NOMO-1 (cell line): ENCODE data around the gene RBM38.

ENCODE experiments used
- DNase-seq, 2 experiments: peaks; one replicate each; lab custom pipeline; 2025; ENCODE audit not compliant: unreplicated experiment in 2 of 2; lab: John Stamatoyannopoulos, UW

The RBM38 gene

DNA sequence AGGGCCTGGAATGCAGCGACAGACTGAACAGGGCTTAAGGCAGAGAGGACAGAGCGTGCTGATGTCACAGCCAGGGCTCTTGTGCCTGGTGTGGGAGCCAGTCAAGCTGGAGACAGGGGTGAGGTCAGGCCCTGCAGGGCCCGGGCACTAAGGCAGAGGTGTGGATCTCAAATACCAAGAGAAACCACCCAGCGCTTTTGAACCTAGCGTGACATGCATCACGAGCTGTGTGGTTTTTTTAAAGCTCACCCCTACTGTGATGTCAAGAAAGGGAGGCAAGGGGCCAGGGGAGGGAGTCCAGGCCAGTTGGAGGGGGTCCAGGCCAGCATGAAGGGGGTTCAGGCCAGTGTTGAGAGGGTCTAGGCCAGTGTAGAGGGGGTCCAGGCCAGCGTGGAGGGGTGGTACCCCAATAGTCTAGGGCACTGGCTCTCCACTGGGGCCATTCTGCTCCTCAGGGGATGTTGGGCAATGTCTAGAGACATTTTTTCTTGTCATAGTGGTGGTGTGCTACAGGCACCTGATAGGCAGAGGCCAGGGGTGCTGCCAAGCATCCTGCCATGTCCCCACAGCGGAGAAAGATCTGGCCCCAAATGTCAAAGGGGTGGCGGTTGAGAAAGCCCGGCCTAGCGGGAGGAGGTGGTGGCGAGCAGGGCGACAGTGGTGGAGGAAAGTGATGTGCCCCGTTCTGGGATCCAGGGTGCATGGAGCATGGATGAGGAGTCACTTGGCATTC is 42.6 kb downstream of the RBM38 start:
- no peak for DNase-seq

GRCh38 chr20:57434390-57434700 is 43.1 kb downstream of the RBM38 start:
- no peak for DNase-seq

DNA sequence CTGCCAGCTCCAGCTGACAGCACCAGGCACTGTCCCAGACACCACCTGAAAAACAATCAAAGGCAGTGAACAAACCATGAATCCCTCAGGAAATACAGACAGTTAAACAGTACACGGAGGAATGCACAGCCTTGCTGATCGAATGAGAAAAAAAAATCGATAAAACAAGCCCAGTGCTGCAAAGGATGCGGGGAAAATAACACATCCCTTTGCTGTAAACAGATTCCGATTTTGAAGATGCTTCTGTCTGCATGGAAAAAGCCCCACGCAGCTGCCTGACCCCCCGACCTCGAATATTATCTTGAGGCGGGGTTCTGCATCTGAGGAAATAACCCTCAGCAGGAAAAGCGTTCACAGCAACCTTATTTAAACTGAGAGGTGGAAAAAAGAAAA is 43.9 kb downstream of the RBM38 start:
- no peak for DNase-seq

DNA sequence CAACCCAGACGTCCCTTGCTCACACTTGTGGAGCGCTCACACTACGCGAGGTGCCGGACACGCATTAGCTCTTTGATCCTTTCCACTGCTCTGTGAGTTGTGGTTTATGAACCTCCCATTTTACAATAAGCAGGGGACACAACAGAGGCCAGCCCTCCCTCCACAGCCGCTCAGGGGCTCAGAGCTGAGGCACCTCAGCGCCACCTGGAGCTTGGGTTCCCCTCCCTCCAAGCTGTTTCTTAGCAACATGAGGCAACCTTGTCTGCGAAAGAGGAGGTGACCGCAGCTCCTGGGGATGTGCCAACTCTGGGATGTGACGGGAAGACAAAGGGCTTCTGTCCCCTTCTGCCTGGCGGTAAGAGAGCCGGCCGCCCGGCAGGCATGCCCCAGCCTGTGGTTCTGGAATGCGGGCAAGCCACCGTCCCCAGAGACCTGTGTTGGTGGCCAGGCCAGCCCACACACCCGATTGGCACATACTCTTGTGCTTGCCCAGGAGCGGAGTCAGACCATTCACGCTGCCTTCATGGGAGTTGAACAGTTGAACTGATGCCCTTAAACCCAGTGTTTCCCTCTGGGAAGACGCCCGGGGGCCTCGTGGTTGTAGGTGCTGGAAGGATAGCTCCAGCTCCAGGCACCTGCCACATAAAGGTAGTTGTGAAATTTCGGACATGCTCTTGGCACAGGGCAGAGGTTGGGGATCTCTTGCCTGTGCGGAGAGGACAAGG is 44.5 kb downstream of the RBM38 start:
- peak; percentile 75 to 77 for DNase-seq

DNA sequence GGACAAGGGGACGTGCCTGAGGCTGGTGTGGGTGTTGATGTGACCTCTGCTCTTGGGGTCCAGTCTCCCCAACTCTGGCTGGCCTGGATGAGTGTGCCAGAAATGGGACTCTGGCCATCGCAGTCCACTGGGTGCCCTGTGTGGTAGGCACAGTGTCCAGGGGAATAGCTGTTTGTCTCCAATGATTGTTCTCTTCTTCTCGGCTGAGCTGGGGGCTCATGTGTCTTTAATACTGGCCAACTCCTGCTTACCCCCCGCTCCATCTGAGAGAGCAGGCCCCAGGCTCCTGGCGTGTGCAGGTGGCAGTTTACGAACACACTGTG is 45.0 kb downstream of the RBM38 start:
- DNase-seq: no peak

DNA sequence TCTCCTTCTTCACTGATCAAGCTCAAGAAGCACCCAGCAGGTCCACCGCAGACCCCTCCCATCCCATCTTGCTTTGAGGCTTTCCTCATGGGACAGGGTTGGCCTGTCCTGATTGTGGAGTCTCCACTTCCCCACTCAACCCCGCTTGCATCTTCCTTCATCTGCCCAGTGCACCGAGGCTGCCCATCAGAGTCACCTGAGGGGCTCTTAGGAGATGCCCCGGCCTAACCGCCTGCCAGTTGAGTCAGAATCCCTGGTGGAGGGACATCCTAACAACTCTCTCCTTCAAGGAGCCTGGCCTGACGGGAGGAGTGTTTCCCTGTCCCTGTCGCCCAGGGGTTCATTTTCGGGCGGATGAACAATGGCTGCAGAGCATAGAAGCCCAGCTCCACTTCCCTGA is 46.1 kb downstream of the RBM38 start:
- no peak for DNase-seq

DNA sequence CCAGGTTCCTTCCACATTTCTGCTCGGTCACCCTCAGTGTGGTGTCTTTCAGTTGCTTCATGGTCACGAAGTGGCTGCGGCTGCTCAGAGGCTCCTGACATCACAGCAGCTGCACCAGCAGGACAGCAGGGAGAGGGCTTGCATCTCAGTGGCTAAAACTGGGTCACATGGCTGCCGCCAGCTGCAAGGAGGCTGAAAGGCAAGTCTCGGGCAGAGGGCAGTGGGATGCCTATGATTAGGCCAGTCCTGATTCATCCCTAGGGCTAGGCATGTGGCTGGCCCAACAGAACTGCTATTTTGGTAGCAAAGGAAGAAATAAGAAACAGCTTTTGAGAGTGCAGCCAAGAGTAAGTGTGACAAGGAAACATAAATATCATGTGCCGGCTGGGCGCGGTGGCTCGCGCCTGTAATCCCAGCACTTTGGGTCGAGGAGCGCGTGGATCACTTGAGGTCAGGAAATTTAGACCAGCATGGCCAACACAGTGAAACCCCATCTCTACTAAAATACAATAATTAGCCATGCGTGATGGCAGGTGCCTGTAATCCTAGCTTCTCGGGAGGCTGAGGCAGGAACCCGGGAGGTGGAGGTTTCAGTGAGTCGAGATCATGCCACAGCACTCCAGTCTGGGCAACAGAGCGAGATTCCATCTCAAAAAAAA is 46.6 kb downstream of the RBM38 start:
- DNase-seq: no peak

DNA sequence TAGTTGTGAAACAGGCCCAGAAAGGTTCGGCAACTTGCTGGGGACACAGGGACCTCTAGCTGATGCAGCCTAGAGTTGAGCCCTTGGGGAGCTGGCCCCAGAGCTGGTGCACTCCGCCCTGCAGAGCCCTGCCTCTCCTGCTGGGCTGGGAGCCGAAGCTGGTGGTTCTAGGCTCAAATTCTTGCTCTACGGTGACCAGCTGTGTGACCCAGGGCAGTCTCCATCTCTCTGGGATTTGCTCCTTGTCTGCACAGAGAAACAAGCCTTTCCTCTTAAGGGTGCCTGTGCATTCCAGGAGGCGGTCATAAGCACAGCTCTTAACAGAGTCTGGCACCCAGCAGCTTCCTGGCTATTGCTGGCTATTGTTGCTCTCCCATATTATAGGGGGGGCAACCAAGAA is 47.4 kb downstream of the RBM38 start:
- no peak for DNase-seq

GRCh38 chr20:57439432-57439831 is 48.2 kb downstream of the RBM38 start:
- no peak for DNase-seq

DNA sequence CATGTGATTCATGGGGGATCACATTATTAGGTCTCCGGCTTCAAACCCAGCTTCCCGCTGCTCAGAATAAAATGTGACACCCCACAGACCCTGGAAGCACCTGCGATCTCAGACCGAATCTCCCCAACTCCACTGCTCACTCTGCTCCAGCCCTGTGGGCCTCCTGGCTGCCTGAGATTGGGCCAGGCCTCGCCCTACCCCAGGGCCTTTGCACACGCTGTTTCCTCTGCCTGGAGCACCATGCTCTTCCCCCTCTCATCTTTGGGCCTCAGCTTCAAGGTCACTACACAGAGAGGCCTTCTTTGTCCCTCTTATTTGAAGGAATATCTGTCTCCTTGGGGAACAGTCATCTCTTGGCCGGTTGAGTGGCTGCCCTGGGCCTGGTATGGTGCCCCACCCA is 48.8 kb downstream of the RBM38 start:
- DNase-seq: no peak

GRCh38 chr20:57440678-57441509 is 49.7 kb downstream of the RBM38 start:
- no peak for DNase-seq

DNA sequence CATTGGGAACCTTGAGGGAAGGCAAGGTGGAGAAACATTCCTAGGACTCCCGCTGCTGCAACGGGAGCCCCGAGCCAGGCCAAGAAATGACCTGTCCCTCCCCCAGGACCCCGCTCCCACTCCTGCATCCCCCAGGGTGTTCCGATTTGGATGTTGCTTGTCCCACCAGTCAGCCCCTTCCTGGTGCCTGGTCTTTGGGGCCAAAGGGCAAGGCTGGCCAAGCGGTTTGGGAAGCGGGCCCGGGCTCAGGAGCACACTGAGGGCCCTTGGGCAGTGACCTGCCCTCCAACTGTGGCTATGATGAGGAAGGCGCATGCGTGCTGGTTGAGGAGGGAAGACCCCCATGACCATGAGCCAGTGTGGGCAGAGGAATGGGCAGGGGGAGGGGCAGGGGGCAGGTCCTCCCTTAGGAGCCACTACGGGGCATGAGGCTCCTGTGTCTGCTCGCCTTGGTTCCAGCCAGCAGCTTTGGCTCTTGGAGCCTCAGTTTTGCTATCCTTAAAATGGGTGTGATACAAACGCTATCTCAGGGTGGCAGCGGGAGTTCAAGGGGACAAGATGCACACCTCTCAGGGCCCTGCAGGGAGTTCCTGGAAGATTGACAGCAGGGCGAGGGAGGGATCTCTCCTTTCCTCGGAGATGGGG is 50.4 kb downstream of the RBM38 start:
- no peak for DNase-seq

GRCh38 chr20:57442158-57442887 is 51.1 kb downstream of the RBM38 start:
- no peak for DNase-seq

GRCh38 chr20:57442888-57443239 is 51.7 kb downstream of the RBM38 start:
- no peak for DNase-seq

DNA sequence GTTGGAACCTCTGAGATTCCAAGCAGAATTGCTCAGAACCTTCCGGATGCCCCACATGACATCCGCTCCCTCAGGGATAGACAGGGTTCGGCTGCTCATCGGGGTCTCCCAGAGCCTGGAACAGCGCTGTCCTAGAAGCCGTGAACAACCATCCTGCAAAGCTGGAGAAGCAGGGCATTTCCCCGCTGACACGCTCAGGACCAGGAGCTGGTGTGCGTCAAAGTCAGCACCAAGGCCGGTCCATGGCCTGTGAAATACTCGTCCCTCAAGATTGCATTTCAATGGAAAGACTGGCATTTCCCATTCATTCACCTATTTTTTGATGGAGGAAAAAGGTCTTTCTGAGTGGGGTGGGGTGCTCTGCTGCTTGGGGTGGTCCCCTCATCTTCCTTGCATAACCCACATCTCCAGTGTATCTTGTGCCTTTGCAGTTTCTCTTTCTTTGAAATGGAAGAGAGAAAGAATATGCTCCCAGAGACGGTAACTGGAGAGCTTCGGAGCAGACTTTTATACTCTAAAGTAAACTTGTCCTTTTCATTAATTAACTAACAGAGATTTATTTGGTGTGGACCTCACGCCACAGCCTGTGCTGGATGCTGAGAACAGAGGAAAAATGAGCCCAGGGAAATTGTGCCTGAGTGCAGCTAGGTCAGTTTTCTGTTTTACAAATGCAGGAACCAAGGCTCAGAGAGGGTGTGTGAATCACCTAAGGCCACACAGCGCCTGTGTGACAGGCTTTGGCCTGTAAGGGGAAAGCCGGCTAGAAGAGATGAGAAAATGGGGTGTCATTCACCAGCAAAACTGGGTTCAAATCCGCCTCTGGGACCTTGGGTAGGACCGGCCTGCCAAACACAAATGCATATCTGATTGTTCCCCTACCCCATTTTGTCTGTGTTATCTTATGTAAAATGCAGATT is 52.4 kb downstream of the RBM38 start:
- DNase-seq: no peak

DNA sequence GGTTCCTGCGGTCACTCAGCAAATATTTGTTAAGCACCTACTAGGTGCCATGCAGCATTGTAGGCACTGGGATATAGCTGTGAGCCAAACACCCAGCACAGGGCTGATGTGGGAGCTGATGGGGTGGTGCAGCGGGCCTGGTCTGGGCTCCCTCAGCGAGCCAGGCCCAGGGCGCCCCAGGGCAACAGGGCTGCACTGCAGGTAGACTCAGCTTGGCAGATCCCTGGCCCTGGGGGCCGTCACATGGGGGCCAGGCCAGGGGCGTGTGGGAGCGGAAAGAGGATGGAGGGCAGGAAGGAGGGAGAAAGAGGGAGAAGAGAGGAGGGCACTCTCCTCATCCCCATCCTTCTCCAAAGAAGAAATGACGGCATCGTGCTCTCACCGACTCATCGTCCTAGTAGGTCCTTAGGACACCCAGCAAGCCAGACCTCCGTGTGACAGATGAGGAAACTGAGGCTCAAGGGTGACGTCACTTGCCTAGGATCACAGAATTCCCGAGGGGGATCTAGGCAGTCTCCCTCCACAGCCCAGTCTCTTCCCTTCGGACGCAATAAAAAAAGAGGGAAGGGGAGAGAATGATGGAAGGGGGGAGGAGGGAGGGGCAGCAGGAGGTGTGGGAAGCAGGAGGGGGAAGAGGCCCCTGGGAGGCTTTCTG is 53.3 kb downstream of the RBM38 start:
- no peak for DNase-seq

DNA sequence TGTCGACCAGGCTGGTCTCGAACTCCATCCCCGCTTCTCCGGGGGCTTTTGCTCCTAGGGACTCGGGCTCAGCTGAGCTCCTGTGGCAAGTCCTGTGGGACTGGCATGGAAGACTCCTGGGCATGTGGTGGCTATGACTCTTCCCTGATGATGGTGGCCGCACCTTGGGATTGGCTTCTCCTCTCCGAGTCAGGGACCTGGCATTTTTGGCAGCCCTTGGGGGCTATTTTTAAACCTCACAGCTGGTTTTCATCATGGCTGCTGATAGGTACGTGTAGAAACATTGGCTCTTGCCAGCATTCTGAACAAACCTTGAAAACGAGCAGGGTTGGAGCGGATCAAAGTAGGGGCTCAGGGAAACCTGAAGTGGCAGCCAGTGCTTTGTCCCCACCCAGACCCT is 54.1 kb downstream of the RBM38 start:
- no peak for DNase-seq

DNA sequence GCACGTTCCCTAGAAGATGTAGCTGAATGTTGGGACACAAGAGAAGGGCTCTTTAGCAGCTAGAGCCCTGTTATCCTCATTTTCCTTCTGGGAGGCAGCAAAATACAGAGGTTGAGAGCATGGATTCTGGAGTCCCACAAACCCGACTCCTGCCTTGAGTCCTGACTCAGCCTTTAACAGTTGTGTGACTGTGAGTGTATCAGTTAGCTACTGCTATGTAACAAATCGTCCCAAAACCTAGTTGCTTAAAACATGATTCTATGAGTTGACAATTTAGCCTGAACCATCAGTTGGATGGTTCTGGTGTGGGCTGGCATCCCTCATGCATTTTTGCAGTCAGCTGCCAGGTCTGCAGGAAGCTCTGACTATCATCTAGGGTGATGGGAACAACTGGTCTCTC is 54.6 kb downstream of the RBM38 start:
- DNase-seq: no peak
